Measurements from ENCODE around the gene CHST8.

CHST8 gene

DNA sequence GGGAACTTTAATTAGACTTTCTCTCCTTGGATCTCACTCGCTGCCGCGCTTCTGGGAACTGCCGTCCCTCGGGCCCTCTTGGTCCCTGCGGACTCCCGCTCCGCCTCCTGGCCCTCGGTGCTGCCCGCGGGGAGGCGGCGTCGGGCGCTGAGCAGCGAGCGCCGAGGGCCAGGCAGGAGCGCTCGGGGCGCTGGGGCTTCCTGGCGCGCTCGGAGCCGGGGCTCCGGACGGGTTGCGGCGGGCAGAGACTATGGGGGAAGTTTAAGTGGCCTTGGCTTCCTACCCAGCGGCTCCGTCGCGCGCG lies 704 bp downstream of the CHST8 start:
- no peak for TF ChIP-seq TEAD4 (IDR thresholded peaks at IDR 0.05)
- TF ChIP-seq CREB1 (IDR thresholded peaks at IDR 0.05; ENCODE audit: low read depth): no peak
- TF ChIP-seq CEBPB (IDR thresholded peaks at IDR 0.05): no peak
- TF ChIP-seq ZBTB7A (IDR thresholded peaks at IDR 0.05; ENCODE audit: low read depth): no peak
- no peak for TF ChIP-seq MAX (IDR thresholded peaks at IDR 0.05)
- TF ChIP-seq RAD21 (IDR thresholded peaks at IDR 0.05; ENCODE audit: low read depth): no peak
- TF ChIP-seq EP300 (IDR thresholded peaks at IDR 0.05; ENCODE audit: borderline replicate concordance): no peak
- no peak for TF ChIP-seq FOXM1 (IDR thresholded peaks at IDR 0.05; ENCODE audit: borderline replicate concordance, low read depth)
- no peak for TF ChIP-seq TAF1 (IDR thresholded peaks at IDR 0.05; ENCODE audit: low read depth)
- no peak for TF ChIP-seq TCF12 (IDR thresholded peaks at IDR 0.05; ENCODE audit: low read depth)
- TF ChIP-seq EGR1 (IDR thresholded peaks at IDR 0.05): no peak
- TF ChIP-seq, protein P1, sequence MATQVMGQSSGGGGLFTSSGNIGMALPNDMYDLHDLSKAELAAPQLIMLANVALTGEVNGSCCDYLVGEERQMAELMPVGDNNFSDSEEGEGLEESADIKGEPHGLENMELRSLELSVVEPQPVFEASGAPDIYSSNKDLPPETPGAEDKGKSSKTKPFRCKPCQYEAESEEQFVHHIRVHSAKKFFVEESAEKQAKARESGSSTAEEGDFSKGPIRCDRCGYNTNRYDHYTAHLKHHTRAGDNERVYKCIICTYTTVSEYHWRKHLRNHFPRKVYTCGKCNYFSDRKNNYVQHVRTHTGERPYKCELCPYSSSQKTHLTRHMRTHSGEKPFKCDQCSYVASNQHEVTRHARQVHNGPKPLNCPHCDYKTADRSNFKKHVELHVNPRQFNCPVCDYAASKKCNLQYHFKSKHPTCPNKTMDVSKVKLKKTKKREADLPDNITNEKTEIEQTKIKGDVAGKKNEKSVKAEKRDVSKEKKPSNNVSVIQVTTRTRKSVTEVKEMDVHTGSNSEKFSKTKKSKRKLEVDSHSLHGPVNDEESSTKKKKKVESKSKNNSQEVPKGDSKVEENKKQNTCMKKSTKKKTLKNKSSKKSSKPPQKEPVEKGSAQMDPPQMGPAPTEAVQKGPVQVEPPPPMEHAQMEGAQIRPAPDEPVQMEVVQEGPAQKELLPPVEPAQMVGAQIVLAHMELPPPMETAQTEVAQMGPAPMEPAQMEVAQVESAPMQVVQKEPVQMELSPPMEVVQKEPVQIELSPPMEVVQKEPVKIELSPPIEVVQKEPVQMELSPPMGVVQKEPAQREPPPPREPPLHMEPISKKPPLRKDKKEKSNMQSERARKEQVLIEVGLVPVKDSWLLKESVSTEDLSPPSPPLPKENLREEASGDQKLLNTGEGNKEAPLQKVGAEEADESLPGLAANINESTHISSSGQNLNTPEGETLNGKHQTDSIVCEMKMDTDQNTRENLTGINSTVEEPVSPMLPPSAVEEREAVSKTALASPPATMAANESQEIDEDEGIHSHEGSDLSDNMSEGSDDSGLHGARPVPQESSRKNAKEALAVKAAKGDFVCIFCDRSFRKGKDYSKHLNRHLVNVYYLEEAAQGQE (IDR thresholded peaks at IDR 0.05; ENCODE audit: low read depth): no peak
- TF ChIP-seq, protein P2, sequence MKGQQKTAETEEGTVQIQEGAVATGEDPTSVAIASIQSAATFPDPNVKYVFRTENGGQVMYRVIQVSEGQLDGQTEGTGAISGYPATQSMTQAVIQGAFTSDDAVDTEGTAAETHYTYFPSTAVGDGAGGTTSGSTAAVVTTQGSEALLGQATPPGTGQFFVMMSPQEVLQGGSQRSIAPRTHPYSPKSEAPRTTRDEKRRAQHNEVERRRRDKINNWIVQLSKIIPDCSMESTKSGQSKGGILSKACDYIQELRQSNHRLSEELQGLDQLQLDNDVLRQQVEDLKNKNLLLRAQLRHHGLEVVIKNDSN (IDR thresholded peaks at IDR 0.05): no peak
- TF ChIP-seq NFIC (IDR thresholded peaks at IDR 0.05): no peak
- no peak for TF ChIP-seq YY1 (IDR thresholded peaks at IDR 0.05; ENCODE audit: low read depth)

DNA sequence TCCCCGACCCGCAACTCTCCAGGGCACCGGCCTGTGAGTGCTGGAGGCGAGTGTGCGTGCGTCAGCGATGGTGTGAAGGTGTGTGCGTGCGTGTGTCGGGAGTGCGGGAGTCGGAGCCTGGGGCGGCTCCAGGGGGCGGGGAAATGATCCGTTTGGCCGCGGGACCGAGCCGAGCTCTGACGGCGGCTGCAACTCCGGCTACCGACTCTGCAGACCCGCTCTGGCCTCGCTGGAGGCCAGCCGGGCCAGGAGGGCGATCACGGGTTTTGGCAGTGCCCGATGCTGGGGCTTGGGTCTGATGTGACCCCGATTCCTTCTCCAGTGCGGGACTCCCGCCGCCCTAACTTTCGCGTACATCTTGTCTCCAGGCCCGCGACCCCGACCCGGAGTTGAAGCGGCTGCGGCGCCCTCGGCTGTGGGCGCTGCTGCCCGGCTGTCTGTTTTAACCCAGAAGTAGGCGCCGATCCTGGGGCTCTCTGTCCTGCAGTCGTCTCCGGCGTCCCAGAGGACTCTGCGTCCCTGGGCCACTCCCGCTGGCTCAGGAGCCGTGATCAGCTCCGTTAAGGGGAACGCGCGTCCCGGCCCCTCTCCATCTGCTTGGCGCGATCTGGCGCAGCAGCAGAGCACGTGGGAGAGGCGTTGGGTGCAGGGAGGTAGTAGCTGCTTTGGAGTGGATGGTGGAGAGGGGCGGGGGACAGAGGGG lies 1.2 kb downstream of the CHST8 start:
- TF ChIP-seq EP300 (IDR thresholded peaks at IDR 0.05; ENCODE audit: borderline replicate concordance) (no peak), RAD21 (IDR thresholded peaks at IDR 0.05; ENCODE audit: low read depth) (no peak), NFIC (IDR thresholded peaks at IDR 0.05) (no peak), ZBTB7A (IDR thresholded peaks at IDR 0.05; ENCODE audit: low read depth) (no peak), EGR1 (IDR thresholded peaks at IDR 0.05) (no peak), FOXM1 (IDR thresholded peaks at IDR 0.05; ENCODE audit: borderline replicate concordance, low read depth) (no peak), TEAD4 (IDR thresholded peaks at IDR 0.05) (no peak), TCF12 (IDR thresholded peaks at IDR 0.05; ENCODE audit: low read depth) (no peak), CREB1 (IDR thresholded peaks at IDR 0.05; ENCODE audit: low read depth) (no peak), MAX (IDR thresholded peaks at IDR 0.05) (no peak), CEBPB (IDR thresholded peaks at IDR 0.05) (no peak), TAF1 (IDR thresholded peaks at IDR 0.05; ENCODE audit: low read depth) (no peak), YY1 (IDR thresholded peaks at IDR 0.05; ENCODE audit: low read depth) (no peak)
- TF ChIP-seq, protein P1 (IDR thresholded peaks at IDR 0.05; ENCODE audit: low read depth): no peak
- TF ChIP-seq, protein P2 (IDR thresholded peaks at IDR 0.05): no peak

- TF ChIP-seq CEBPB (IDR thresholded peaks at IDR 0.05) (no peak), MAX (IDR thresholded peaks at IDR 0.05) (no peak)
These were observed 2.8 kb downstream of the CHST8 start for GRCh38 chr19:33624586-33624985.

DNA sequence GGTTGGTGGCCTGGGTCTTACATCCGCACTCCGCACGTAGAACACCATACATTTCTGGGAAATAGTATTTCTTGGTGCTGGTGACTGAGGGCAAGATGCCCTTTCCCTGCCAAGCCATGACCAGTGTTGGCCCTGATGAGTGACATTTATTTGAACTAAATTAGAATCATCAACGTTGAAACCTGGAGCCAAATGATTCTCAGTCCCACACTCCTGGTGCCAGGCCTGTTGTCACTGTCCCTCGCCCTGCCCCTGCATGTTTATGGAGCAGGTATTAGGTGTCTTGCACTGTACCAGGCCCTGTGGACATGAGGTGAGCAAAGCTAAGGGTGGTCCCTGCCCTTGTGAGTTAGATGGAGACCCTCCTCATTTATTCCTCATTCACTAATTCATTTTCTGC lies 5.8 kb downstream of the CHST8 start:
- TF ChIP-seq CREB1 (IDR thresholded peaks at IDR 0.05; ENCODE audit: low read depth) (no peak), ZBTB7A (IDR thresholded peaks at IDR 0.05; ENCODE audit: low read depth) (no peak), TCF12 (IDR thresholded peaks at IDR 0.05; ENCODE audit: low read depth) (no peak)

GRCh38 chr19:33627962-33628839 lies 6.4 kb downstream of the CHST8 start:
- no peak for TF ChIP-seq MAX (IDR thresholded peaks at IDR 0.05)
- TF ChIP-seq, protein P1 (IDR thresholded peaks at IDR 0.05; ENCODE audit: low read depth): no peak
- TF ChIP-seq FOXM1 (IDR thresholded peaks at IDR 0.05; ENCODE audit: borderline replicate concordance, low read depth): no peak
- TF ChIP-seq TAF1 (IDR thresholded peaks at IDR 0.05; ENCODE audit: low read depth): no peak
- TF ChIP-seq TCF12 (IDR thresholded peaks at IDR 0.05; ENCODE audit: low read depth): no peak
- no peak for TF ChIP-seq TEAD4 (IDR thresholded peaks at IDR 0.05)
- TF ChIP-seq YY1 (IDR thresholded peaks at IDR 0.05; ENCODE audit: low read depth): no peak
- no peak for TF ChIP-seq CEBPB (IDR thresholded peaks at IDR 0.05)
- no peak for TF ChIP-seq EGR1 (IDR thresholded peaks at IDR 0.05)
- TF ChIP-seq ZBTB7A (IDR thresholded peaks at IDR 0.05; ENCODE audit: low read depth): no peak
- TF ChIP-seq, protein P2 (IDR thresholded peaks at IDR 0.05): no peak
- no peak for TF ChIP-seq NFIC (IDR thresholded peaks at IDR 0.05)
